Mucosa of descending colon (tissue), 3 donors: Measurements from ENCODE around the gene UNC5CL. TPM values are rescaled to one million over a fixed set of nuclear protein-coding genes. Genes with fewer than 3 reads are reported as not detected.

ENCODE experiments used
- ATAC-seq: fragments of 200-7000 bp; cut with Tn5 transposase; one replicate; pipeline ENCODE4 v1.9.1; 2020; ENCODE audit warnings: mild to moderate bottlenecking, moderate library complexity
- DNase-seq, 3 donors: peaks; one replicate each; pipeline ENCODE4 v3.0.0-alpha.2; 2020
- H3K36me3 ChIP-seq: fragments of 200-600 bp; one replicate; pipeline ENCODE4 v1.8.0; 2021; ENCODE audit warnings: low read depth, mild to moderate bottlenecking
- H3K4me1 ChIP-seq: fragments of 200-600 bp; one replicate; pipeline ENCODE4 v1.8.0; 2021; ENCODE audit warnings: low read depth, mild to moderate bottlenecking
- H3K4me3 ChIP-seq: fragments of 200-600 bp; one replicate; pipeline ENCODE4 v1.8.0; 2021; ENCODE audit warnings: mild to moderate bottlenecking
- H3K9me3 ChIP-seq: fragments of 200-600 bp; one replicate; pipeline ENCODE4 v1.8.0; 2021; ENCODE audit warnings: mild to moderate bottlenecking
- CTCF ChIP-seq: fragments of 200-600 bp; IDR thresholded peaks from one replicate; pipeline ENCODE4 v1.8.0; 2022; ENCODE audit warnings: antibody characterized with exemption, mild to moderate bottlenecking
- intact Hi-C, 2 donors: fragments of 100-400 bp; cut with DNase I in 1 of 2; cut with micrococcal nuclease in 1 of 2; formaldehyde crosslinking; loops; one replicate each; pipeline versions ENCODE4 v1.11.0 to v1.11.1; 2022; cut with DNase I, micrococcal nuclease
- total RNA-seq, 3 donors: library from RNA; stranded (reverse); fragmentation: NEBNext Ultra II Directional in 2 of 3; extraction: Animal tissue kit (Norgen Biotek cat#: 25700) in 2 of 3; gene quantifications; one replicate each; pipeline versions ENCODE4 v1.2.1 to v1.2.4, GENCODE V29; 2021 to 2023
- donor health status: DM: no; HTN: no; CAD: no; lungs with moderate emphysema.
- donor health status: DM: no; HTN: no; CAD: no.
- donor health status: DM: no; HTN: yes; CAD: no.

The UNC5CL gene
- total RNA-seq, 3 donors from 2014 or later: 3.4 to 9.7 (median 7.4) TPM

- Histone ChIP-seq H3K4me1 (no peaks in the 10 kb centered on the region), H3K4me3 (no peak overlapping the region), H3K9me3 (no peaks in the 10 kb centered on the region), H3K36me3 (no peaks in the 10 kb centered on the region)
- intact Hi-C loops: no loop called here
- ATAC-seq (no peak), DNase-seq (no peak)
- no peak for TF ChIP-seq CTCF
Measured at GRCh38 chr6:41054511-41054910, 15.5 kb upstream of the UNC5CL start.

- Histone ChIP-seq H3K4me3 (no peak within 1 kb of the TSS), H3K36me3 (no peaks in the 10 kb centered on the region), H3K9me3 (no peaks in the 10 kb centered on the region), H3K4me1 (no peaks in the 10 kb centered on the region)
- DNase-seq (no peak), ATAC-seq (no peak)
- no peak for TF ChIP-seq CTCF
- intact Hi-C loops: no loop called here
Measured at GRCh38 chr6:41053041-41053440, 14.0 kb upstream of the UNC5CL start, which contains the start of gene APOBEC2. APOBEC2 (plus strand) TSS chr6:41053202; CDS start chr6:41053348, 146 bp downstream.

GRCh38 chr6:41051873-41052272 is 12.9 kb upstream of the UNC5CL start:
- ATAC-seq: no peak
- H3K9me3 ChIP-seq: no peaks in the 10 kb centered on the region
- no peak for TF ChIP-seq CTCF

GRCh38 chr6:41050536-41050935 is 11.5 kb upstream of the UNC5CL start:
- DNase-seq (no peak), ATAC-seq (no peak)
- intact Hi-C loops: no loop called here
- TF ChIP-seq CTCF: no peak
- Histone ChIP-seq H3K36me3 (no peaks in the 10 kb centered on the region), H3K4me1 (no peaks in the 10 kb centered on the region), H3K9me3 (no peaks in the 10 kb centered on the region), H3K4me3 (no peak overlapping the region)

More at GRCh38 chr6:41051873-41052272, 12.9 kb upstream of the UNC5CL start:
- Histone ChIP-seq H3K4me3 (no peak overlapping the region), H3K36me3 (no peaks in the 10 kb centered on the region), H3K4me1 (no peaks in the 10 kb centered on the region)
- no peak for DNase-seq
- intact Hi-C loops: no loop called here

- no peaks in the 10 kb centered on the region for H3K4me1 ChIP-seq
- H3K4me3 ChIP-seq: no peak overlapping the region
- TF ChIP-seq CTCF: no peak
- DNase-seq (no peak), ATAC-seq (no peak)
- no peaks in the 10 kb centered on the region for H3K36me3 ChIP-seq
- intact Hi-C loops: no loop called here
- no peaks in the 10 kb centered on the region for H3K9me3 ChIP-seq
Measured at GRCh38 chr6:41049955-41050354, 10.9 kb upstream of the UNC5CL start.

- ATAC-seq: no peak
- TF ChIP-seq CTCF: no peak
- DNase-seq: no peak
- Histone ChIP-seq H3K36me3 (no peaks in the 10 kb centered on the region), H3K9me3 (no peaks in the 10 kb centered on the region), H3K4me3 (no peak overlapping the region), H3K4me1 (no peaks in the 10 kb centered on the region)
- intact Hi-C loops: no loop called here
Measured at GRCh38 chr6:41049521-41049920, 10.5 kb upstream of the UNC5CL start.
